Measurements from ENCODE around the gene ARHGAP23. TPM values are rescaled to one million over a fixed set of nuclear protein-coding genes. Genes with fewer than 3 reads are reported as not detected.

The ARHGAP23 gene
- total RNA-seq, 1 experiment from 2014 or later = 129 TPM

DNA sequence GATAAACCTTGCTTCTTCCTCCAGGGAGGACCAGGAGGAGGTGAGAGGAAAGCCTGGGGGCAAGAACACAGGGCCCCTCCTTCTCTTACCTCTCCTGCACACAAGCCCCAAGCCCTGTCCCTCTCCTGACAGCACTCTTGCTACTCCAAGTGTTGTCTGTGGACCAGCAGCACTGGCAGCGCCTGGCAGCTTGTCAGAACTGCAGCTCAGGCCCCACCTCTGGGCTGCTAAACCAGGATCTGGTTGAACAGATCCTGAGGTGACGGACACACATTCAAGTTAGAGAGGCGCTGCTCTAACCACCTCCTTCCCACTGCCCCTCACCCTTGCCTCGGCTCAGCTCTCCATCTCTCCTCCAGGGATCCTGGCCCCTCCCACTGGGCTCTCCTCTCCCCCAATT, 121.0 kb downstream of the ARHGAP23 start:
- TF ChIP-seq, protein P1, sequence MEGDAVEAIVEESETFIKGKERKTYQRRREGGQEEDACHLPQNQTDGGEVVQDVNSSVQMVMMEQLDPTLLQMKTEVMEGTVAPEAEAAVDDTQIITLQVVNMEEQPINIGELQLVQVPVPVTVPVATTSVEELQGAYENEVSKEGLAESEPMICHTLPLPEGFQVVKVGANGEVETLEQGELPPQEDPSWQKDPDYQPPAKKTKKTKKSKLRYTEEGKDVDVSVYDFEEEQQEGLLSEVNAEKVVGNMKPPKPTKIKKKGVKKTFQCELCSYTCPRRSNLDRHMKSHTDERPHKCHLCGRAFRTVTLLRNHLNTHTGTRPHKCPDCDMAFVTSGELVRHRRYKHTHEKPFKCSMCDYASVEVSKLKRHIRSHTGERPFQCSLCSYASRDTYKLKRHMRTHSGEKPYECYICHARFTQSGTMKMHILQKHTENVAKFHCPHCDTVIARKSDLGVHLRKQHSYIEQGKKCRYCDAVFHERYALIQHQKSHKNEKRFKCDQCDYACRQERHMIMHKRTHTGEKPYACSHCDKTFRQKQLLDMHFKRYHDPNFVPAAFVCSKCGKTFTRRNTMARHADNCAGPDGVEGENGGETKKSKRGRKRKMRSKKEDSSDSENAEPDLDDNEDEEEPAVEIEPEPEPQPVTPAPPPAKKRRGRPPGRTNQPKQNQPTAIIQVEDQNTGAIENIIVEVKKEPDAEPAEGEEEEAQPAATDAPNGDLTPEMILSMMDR (conservative IDR thresholded peaks at IDR 0.05) = no peak
- TF ChIP-seq EZH2 (IDR thresholded peaks at IDR 0.05; ENCODE audit: low read depth) = no peak
- no TSS peak for BruUV-seq (replicated peaks)
- CTCF ChIA-PET = no interaction called here
- no peak overlapping the region for H2AFZ ChIP-seq
- H3K9me2 ChIP-seq (ENCODE audit: insufficient read depth) = no peaks in the 10 kb centered on the region
- no peaks in the 10 kb centered on the region for H4K20me1 ChIP-seq (ENCODE audit: insufficient read depth)
- no peak for DNase-seq
- no peaks in the 10 kb centered on the region for H3K9me3 ChIP-seq (ENCODE audit: insufficient read depth, low read depth)
- POLR2A ChIA-PET (ENCODE audit: unreplicated experiment) = no interaction called here
- H3K4me3 ChIP-seq = no peak overlapping the region
- peaks cover 3% of the 10 kb centered on the region for H3K4me1 ChIP-seq (replicated peaks; ENCODE audit: insufficient read depth)
- no peaks in the 10 kb centered on the region for H3K79me2 ChIP-seq (ENCODE audit: low read depth)
- no peaks in the 10 kb centered on the region for H3K27me3 ChIP-seq (ENCODE audit: insufficient read depth, low read depth)
- intact Hi-C loops (cut with micrococcal nuclease; ENCODE audit: unreplicated experiment) = no loop called here
- no peaks in the 10 kb centered on the region for H3K36me3 ChIP-seq (ENCODE audit: low read depth)
- H3F3A ChIP-seq (ENCODE audit: insufficient read depth, low read depth) = 0 out of 2 replicates have a peak, but pooled peaks cover 1% of the 10 kb centered on the region
- no peak overlapping the region for H3K27ac ChIP-seq
- no peak overlapping the region for H3K4me2 ChIP-seq

- BruUV-seq (replicated peaks) = no TSS peak
- Histone ChIP-seq H3K36me3 (ENCODE audit: low read depth) (no peaks in the 10 kb centered on the region), H3K27me3 (ENCODE audit: insufficient read depth, low read depth) (no peaks in the 10 kb centered on the region), H3K27ac (no peak overlapping the region), H3K4me1 (replicated peaks; ENCODE audit: insufficient read depth) (peaks cover 16% of the 10 kb centered on the region), H3K79me2 (ENCODE audit: low read depth) (no peaks in the 10 kb centered on the region), H3K9me2 (ENCODE audit: insufficient read depth) (no peaks in the 10 kb centered on the region), H4K20me1 (ENCODE audit: insufficient read depth) (no peaks in the 10 kb centered on the region), H3F3A (ENCODE audit: insufficient read depth, low read depth) (peaks cover 15% of the 10 kb centered on the region), H3K9me3 (ENCODE audit: insufficient read depth, low read depth) (no peaks in the 10 kb centered on the region), H2AFZ (no peak overlapping the region), H3K4me3 (no peak overlapping the region), H3K4me2 (no peak overlapping the region)
- ChIA-PET CTCF (no interaction called here), POLR2A (ENCODE audit: unreplicated experiment) (no interaction called here)
- intact Hi-C loops (cut with micrococcal nuclease; ENCODE audit: unreplicated experiment) = no loop called here
- DNase-seq = peak in 1 of 2 experiments; percentile 44
- TF ChIP-seq, protein P1 (conservative IDR thresholded peaks at IDR 0.05) = no peak
- TF ChIP-seq EZH2 (IDR thresholded peaks at IDR 0.05; ENCODE audit: low read depth) = no peak
Observed at GRCh38 chr17:38550661-38551060, 122.4 kb downstream of the ARHGAP23 start.

DNA sequence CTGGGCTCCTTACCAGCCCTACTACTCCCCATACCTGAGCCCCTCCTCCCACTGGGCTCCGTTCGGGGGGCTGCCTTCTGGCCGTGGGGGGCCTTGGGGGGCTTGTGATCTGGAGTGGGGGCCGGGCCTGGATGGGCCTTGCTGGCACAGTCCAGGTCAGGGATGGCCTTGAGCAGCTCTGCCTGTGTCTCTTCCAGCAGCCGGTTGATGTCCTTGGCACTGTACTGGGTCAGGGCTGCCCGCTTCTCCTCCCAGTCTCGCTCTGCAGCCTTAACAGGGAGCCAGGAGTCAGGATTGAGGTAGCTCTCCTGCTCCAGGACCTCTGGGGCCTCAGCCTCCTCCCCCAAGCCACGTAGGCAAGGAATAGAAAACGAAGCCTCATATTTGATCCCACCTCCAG, 122.9 kb downstream of the ARHGAP23 start:
- Histone ChIP-seq H3K27ac (no peak overlapping the region), H3K27me3 (ENCODE audit: insufficient read depth, low read depth) (no peaks in the 10 kb centered on the region), H3K4me2 (no peak overlapping the region), H3K9me3 (ENCODE audit: insufficient read depth, low read depth) (no peaks in the 10 kb centered on the region), H3K36me3 (ENCODE audit: low read depth) (no peaks in the 10 kb centered on the region), H4K20me1 (ENCODE audit: insufficient read depth) (no peaks in the 10 kb centered on the region), H3K9me2 (ENCODE audit: insufficient read depth) (no peaks in the 10 kb centered on the region), H3K4me3 (no peak overlapping the region), H2AFZ (no peak overlapping the region), H3K4me1 (replicated peaks; ENCODE audit: insufficient read depth) (peaks cover 21% of the 10 kb centered on the region), H3F3A (ENCODE audit: insufficient read depth, low read depth) (peaks cover 20% of the 10 kb centered on the region), H3K79me2 (ENCODE audit: low read depth) (no peaks in the 10 kb centered on the region)
- ChIA-PET CTCF (no interaction called here), POLR2A (ENCODE audit: unreplicated experiment) (no interaction called here)
- intact Hi-C loops (cut with micrococcal nuclease; ENCODE audit: unreplicated experiment) = no loop called here
- no peak for DNase-seq
- BruUV-seq (replicated peaks) = no TSS peak
- TF ChIP-seq, protein P1 (conservative IDR thresholded peaks at IDR 0.05) = no peak
- no peak for TF ChIP-seq EZH2 (IDR thresholded peaks at IDR 0.05; ENCODE audit: low read depth)
